Neutrophil (primary cell): ENCODE data around the gene SLC16A8.

Source experiments
- H3K27ac ChIP-seq: fragments of 200-600 bp; sonication (generic); 2 replicates; pipeline ENCODE4 v1.5.1; 2016; ENCODE audit warnings: mild to moderate bottlenecking, moderate library complexity
- H3K27me3 ChIP-seq: fragments of 200-600 bp; sonication (generic); 2 replicates; pipeline ENCODE4 v1.6.0; 2016; ENCODE audit warnings: mild to moderate bottlenecking
- H3K36me3 ChIP-seq: fragments of 200-600 bp; sonication (generic); 2 replicates; pipeline ENCODE4 v1.5.1; 2017
- H3K4me1 ChIP-seq, 2 experiments: fragments of 200-600 bp in 1 of 2; sonication (generic) in 1 of 2; 1 replicate in 1 of 2; 2 replicates in 1 of 2; pipeline versions ENCODE4 v1.5.1 to v1.6.1; 2013 to 2016; ENCODE audit warnings: low read depth in 1 of 2, low read length in 1 of 2, mild to moderate bottlenecking in 1 of 2, moderate library complexity in 1 of 2; ENCODE audit not compliant: control insufficient read depth in 1 of 2, insufficient read depth in 1 of 2
- H3K4me3 ChIP-seq, 2 experiments: fragments of 200-600 bp in 1 of 2; sonication (generic) in 1 of 2; 1 replicate in 1 of 2; 2 replicates in 1 of 2; pipeline ENCODE4 v1.5.1; 2013 to 2016; ENCODE audit warnings: low read depth in 1 of 2, low read length in 1 of 2, mild to moderate bottlenecking in 1 of 2, moderate library complexity in 1 of 2
- H3K9me3 ChIP-seq: fragments of 200-600 bp; sonication (generic); 2 replicates; pipeline ENCODE4 v1.5.1; 2016
- CTCF ChIP-seq: fragments of 200-600 bp; sonication (generic); IDR thresholded peaks from 2 replicates; pipeline ENCODE4 v1.5.1; 2016; ENCODE audit warnings: antibody characterized with exemption

Gene SLC16A8

GRCh38 chr22:38086001-38086845 lies 2.2 kb upstream of the SLC16A8 start:
- TF ChIP-seq CTCF, result no peak
- Histone ChIP-seq H3K9me3 (no peaks in the 10 kb centered on the region), H3K4me3 (no peak overlapping the region), H3K36me3 (no peaks in the 10 kb centered on the region), H3K27ac (no peak overlapping the region), H3K4me1 (peaks cover 5% of the 10 kb centered on the region in 2 experiments), H3K27me3 (peaks cover 78% of the 10 kb centered on the region)

- H3K36me3 ChIP-seq, result no peaks in the 10 kb centered on the region
- no peak for TF ChIP-seq CTCF
- H3K4me3 ChIP-seq, result no peak overlapping the region
- no peak overlapping the region for H3K27ac ChIP-seq
- H3K9me3 ChIP-seq, result no peaks in the 10 kb centered on the region
- H3K27me3 ChIP-seq, result peaks cover 78% of the 10 kb centered on the region
- H3K4me1 ChIP-seq, result peaks cover 8% of the 10 kb centered on the region in 2 experiments
These were observed 1.5 kb upstream of the SLC16A8 start for GRCh38 chr22:38085501-38085900.

GRCh38 chr22:38085056-38085455 lies 1.1 kb upstream of the SLC16A8 start:
- H3K4me3 ChIP-seq, result no peak overlapping the region
- peaks cover 78% of the 10 kb centered on the region for H3K27me3 ChIP-seq
- no peaks in the 10 kb centered on the region for H3K36me3 ChIP-seq
- no peaks in the 10 kb centered on the region for H3K9me3 ChIP-seq
- peaks cover 8% of the 10 kb centered on the region in 2 experiments for H3K4me1 ChIP-seq
- no peak for TF ChIP-seq CTCF
- H3K27ac ChIP-seq, result no peak overlapping the region

- Histone ChIP-seq H3K27ac (no peak overlapping the region), H3K9me3 (no peaks in the 10 kb centered on the region), H3K4me1 (peaks cover 8% of the 10 kb centered on the region in 2 experiments), H3K36me3 (peaks cover 5% of the 10 kb centered on the region), H3K27me3 (peaks cover 67% of the 10 kb centered on the region), H3K4me3 (no peak overlapping the region)
- TF ChIP-seq CTCF, result no peak
These were observed 836 bp downstream of the SLC16A8 start for GRCh38 chr22:38082986-38083710.

- Histone ChIP-seq H3K27ac (no peak overlapping the region), H3K27me3 (peaks cover 58% of the 10 kb centered on the region), H3K9me3 (no peaks in the 10 kb centered on the region), H3K36me3 (peaks cover 5% of the 10 kb centered on the region), H3K4me1 (peaks cover 8% of the 10 kb centered on the region in 2 experiments), H3K4me3 (no peak overlapping the region)
- no peak for TF ChIP-seq CTCF
These were observed 1.8 kb downstream of the SLC16A8 start for GRCh38 chr22:38081941-38082828.
